ENCODE data around the gene RABGAP1L.

GRCh38 chr1:174445351-174445750 lies 286.0 kb downstream of the RABGAP1L start:
- no peak for TF ChIP-seq CTCF (conservative IDR thresholded peaks at IDR 0.05)
- no peak for TF ChIP-seq EZH2 (IDR thresholded peaks at IDR 0.05; ENCODE audit: low read depth)
